Naive thymus-derived CD8-positive, alpha-beta T cell (primary cell): ENCODE measurements around the gene NHP2. TPM values are rescaled to one million over a fixed set of nuclear protein-coding genes. Genes with fewer than 3 reads are reported as not detected.
A peak's percentile ranks its signal among the peaks of the same experiment; 100 is the strongest.
"Not testable (repeated sequence)": the region's sequence is repeated elsewhere in the genome, so short reads cannot be mapped to it uniquely, and the experiment has no call there.

ENCODE experiments used
- ATAC-seq, 2 donors: fragments of 150-1000 bp; cut with Tn5 transposase in 1 of 2; sonication (Bioruptor Pico), chemical (Tn5 transposase) in 1 of 2; 1 replicate in 1 of 2; 2 replicates in 1 of 2; pipeline ENCODE4 v1.10.0; 2021; ENCODE audit warnings: mild to moderate bottlenecking in 2 of 2, moderate library complexity in 2 of 2
- POLR2A ChIA-PET: fragments of 350-600 bp; sonication (Branson Sonifier 250); formaldehyde crosslinking; loops from one replicate; lab custom pipeline; 2021; ENCODE audit warnings: antibody characterized with exemption; lab: Charles Lee
- DNase-seq, 10 donors: peaks; one replicate each; pipeline versions ENCODE4 v3.0.0 to v3.0.0-alpha.2; 2020 to 2022
- H3K27ac Mint-ChIP-seq, 10 donors: one replicate each; pipeline ENCODE4 v1.8.0; 2020 to 2022; ENCODE audit warnings: mild to moderate bottlenecking in 10 of 10, mixed read lengths in 10 of 10, moderate library complexity in 4 of 10, inconsistent platforms in 1 of 10
- H3K27me3 Mint-ChIP-seq, 5 donors: one replicate each; pipeline ENCODE4 v1.8.0; 2021 to 2022; ENCODE audit warnings: mixed read lengths in 5 of 5
- H3K36me3 Mint-ChIP-seq, 3 donors: one replicate each; pipeline ENCODE4 v1.8.0; 2020 to 2022; ENCODE audit warnings: mixed read lengths in 3 of 3, mild to moderate bottlenecking in 2 of 3, inconsistent platforms in 1 of 3
- H3K4me1 Mint-ChIP-seq, 4 donors: one replicate each; pipeline ENCODE4 v1.8.0; 2021 to 2022; ENCODE audit warnings: mixed read lengths in 4 of 4
- H3K4me3 Mint-ChIP-seq, 10 donors: one replicate each; pipeline ENCODE4 v1.8.0; 2020 to 2022; ENCODE audit warnings: mild to moderate bottlenecking in 10 of 10, mixed read lengths in 10 of 10, moderate library complexity in 6 of 10, inconsistent platforms in 1 of 10
- H3K9me3 Mint-ChIP-seq, 9 donors: one replicate each; pipeline ENCODE4 v1.8.0; 2020 to 2022; ENCODE audit warnings: mixed read lengths in 9 of 9, mild to moderate bottlenecking in 3 of 9, inconsistent platforms in 1 of 9, moderate library complexity in 1 of 9
- polyA plus RNA-seq, 3 donors: library from polyadenylated mRNA; unstranded; fragments of 300-500 nt; fragmentation: Illumina TruSeq; gene quantifications; one replicate each; pipeline ENCODE4 v1.2.3, GENCODE V29; 2021
- total RNA-seq, 8 experiments: library from RNA in 2 of 8; stranded (reverse) in 2 of 8; gene quantifications; one replicate each; pipeline ENCODE4 v1.2.3 and lab custom pipeline; 2021 to 2026

Gene NHP2
- total and polyA plus RNA-seq, 5 experiments from 2014 or later: 79.3 to 276 (median 238) TPM

DNA sequence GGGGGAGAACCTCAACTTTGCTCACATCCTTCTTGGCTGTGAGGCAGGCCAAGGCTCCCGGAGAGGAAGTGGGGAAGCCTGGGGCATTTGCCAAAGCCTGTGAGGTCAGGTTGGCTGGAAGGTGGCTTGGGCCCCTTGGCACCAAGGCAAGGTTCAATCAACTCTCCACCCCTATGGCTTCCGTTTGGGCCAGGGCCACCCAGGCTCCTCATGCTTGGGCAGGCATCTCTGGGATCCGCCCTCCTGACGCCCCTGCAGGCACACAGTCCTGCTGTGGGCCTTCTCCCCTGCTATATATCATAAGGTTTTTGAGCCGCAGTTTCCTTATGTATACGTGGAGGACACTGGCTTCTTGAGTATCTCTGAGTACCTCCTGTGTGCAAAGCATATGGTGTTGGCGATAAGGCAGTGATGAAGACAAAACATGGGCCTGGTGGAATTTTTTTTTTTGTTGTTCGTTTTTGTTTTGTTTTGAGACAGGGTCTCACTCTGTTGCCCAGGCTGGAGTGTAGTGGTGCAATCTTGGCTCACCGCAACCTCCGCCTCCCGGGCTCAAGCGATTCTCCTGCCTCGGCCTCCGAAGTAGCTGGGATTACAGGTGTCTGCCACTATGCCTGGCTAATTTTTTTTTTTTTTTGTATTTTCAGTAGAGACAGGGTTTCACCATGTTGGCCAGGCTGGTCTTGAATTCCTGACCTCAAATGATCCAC, 26.2 kb downstream of the NHP2 start:
- peak overlapping the region in 1 of 10 donors; percentile 30 for H3K4me3 Mint-ChIP-seq
- H3K27ac Mint-ChIP-seq: peak overlapping the region in 7 of 10 donors; percentile 6 to 84 (median 51)
- ATAC-seq, POLR2A ChIA-PET, H3K27me3 Mint-ChIP-seq, DNase-seq, H3K9me3 Mint-ChIP-seq: not testable (repeated sequence)
- H3K4me1 Mint-ChIP-seq: peaks cover 15 to 61% (median 45%) of the 10 kb centered on the region in 4 donors
- peaks cover 0 to 15% (median 0%) of the 10 kb centered on the region in 3 donors for H3K36me3 Mint-ChIP-seq

DNA sequence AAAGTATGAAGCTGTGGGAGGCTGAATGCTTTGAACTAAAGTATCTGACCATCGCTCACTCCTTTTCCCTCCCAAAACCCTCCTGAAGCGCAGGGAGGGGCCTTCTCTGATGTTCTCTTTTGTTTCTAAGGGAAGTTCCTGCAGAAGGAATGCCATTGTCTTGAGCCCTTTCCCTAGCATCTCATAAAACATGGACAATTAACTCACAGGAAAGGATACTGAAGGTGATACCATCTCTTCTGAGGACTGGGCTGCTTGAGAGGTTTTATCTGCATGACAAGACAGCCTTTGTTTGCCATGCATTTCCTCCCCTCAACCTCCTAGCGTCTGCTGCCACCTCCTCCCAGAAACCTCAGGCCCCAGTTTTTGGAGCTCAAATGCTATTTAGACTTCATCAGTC, 27.1 kb downstream of the NHP2 start:
- Mint-ChIP-seq H3K36me3 (peaks cover 0 to 16% (median 0%) of the 10 kb centered on the region in 3 donors), H3K27ac (peak overlapping the region in 5 of 10 donors; percentile 16 to 89 (median 60)), H3K4me1 (peaks cover 14 to 62% (median 43%) of the 10 kb centered on the region in 4 donors), H3K27me3 (no peaks in the 10 kb centered on the region), H3K4me3 (no peak overlapping the region), H3K9me3 (no peaks in the 10 kb centered on the region)
- POLR2A ChIA-PET: interaction anchor here (0.5 kb wide), 1 partner anchor 8 kb away, joined by 3 read pairs; no protein-coding TSS in a partner anchor
- ATAC-seq (no peak), DNase-seq (no peak)

DNA sequence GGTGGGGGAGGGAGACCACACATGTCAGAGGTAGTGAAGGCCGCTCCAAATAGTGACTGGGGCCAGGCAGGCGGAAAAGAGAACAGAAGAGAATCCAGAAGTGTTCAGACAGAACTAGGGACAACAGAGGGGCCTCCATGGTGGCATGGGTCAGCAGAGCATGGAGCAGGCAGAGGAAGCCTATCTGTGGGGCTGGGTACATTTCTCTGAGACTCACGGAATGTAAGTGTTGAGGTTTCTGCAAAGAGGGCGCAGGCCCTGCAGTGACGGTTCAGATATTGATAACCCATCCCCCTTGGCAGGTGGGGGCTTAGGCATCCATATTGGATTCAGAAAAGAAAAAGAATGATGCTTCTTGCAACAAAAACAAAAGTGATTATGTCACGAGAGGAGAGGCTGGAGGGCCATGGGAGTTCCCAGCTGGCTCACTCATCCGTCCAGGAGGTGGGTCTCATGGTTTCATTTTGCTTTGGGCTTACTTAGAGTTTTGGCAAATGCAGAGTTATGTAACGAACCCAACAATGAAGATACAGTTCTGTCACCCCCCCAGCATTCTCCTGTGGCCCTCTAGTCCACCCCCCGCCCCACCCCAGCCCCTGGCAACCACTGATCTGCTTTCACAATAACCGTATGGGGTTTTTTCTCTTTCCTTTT, 28.3 kb downstream of the NHP2 start:
- ATAC-seq (no peak), DNase-seq (no peak)
- Mint-ChIP-seq H3K4me3 (no peak overlapping the region), H3K27me3 (no peaks in the 10 kb centered on the region), H3K4me1 (peaks cover 17 to 67% (median 48%) of the 10 kb centered on the region in 4 donors), H3K27ac (peak overlapping the region in 3 of 10 donors; percentile 36 to 90 (median 66)), H3K9me3 (no peaks in the 10 kb centered on the region), H3K36me3 (peaks cover 0 to 25% (median 0%) of the 10 kb centered on the region in 3 donors)
- POLR2A ChIA-PET: interaction anchor here (1.6 kb wide), 1 partner anchor 11 kb away, joined by 7 read pairs; the partner anchor contains the start of gene N4BP3

DNA sequence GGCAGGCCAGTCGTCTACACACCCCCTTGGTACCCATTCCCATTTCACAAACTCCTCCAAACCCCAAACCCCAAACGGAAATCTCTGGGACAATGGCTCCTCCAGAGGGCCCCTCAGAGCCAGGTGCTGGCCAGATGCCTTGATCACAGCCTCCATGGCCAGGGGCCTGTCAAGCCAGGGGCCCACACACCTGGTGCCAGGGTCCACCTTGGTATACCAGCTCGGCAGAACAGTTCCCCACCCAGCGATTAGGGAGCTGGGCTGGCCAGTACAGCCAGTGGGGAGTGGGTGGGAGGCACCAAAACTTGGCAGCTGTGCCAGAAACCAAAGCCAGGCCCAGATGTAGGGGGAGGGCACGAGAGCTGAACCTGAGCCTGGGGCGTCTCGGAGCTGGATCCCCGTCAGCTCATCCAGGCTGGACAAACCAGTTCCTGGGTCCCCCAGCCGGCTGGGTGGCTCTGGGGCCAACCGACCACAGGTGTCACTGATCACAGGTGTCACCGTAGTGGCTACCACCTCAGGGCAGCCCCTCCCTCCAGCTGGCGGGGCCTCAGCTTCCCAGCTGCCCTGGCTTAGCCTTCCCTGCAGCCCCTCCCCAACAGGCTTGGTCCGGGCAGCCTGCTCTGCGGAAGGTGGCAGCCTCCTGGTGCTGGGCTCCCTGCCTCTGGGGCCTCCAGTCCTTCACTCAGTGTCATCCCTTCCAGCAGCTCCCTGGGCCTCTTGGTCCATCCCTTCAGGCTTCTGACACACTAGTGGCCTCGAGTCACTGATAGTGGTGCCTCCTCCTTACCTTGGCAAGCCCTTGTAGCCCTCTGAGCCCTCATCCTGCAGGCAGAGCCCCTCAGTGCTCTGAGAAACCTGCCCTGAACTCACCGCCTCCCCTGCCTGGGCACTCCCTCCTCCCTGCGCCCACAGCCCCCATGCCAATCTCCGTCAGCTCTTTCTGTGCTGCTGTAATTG, 29.4 kb downstream of the NHP2 start:
- Mint-ChIP-seq H3K27ac (peak overlapping the region in 6 of 10 donors; percentile 40 to 71 (median 61)), H3K4me1 (peaks cover 17 to 71% (median 49%) of the 10 kb centered on the region in 4 donors), H3K9me3 (no peaks in the 10 kb centered on the region), H3K36me3 (peaks cover 0 to 25% (median 0%) of the 10 kb centered on the region in 3 donors), H3K27me3 (no peaks in the 10 kb centered on the region), H3K4me3 (no peak overlapping the region)
- no peak for ATAC-seq
- POLR2A ChIA-PET: interaction anchor here (0.7 to 2.2 kb wide), 6 partner anchors 9 to 82 kb away, joined by 3 to 7 read pairs (median 5); partner anchors contain the start of genes N4BP3 and NHP2
- no peak for DNase-seq

DNA sequence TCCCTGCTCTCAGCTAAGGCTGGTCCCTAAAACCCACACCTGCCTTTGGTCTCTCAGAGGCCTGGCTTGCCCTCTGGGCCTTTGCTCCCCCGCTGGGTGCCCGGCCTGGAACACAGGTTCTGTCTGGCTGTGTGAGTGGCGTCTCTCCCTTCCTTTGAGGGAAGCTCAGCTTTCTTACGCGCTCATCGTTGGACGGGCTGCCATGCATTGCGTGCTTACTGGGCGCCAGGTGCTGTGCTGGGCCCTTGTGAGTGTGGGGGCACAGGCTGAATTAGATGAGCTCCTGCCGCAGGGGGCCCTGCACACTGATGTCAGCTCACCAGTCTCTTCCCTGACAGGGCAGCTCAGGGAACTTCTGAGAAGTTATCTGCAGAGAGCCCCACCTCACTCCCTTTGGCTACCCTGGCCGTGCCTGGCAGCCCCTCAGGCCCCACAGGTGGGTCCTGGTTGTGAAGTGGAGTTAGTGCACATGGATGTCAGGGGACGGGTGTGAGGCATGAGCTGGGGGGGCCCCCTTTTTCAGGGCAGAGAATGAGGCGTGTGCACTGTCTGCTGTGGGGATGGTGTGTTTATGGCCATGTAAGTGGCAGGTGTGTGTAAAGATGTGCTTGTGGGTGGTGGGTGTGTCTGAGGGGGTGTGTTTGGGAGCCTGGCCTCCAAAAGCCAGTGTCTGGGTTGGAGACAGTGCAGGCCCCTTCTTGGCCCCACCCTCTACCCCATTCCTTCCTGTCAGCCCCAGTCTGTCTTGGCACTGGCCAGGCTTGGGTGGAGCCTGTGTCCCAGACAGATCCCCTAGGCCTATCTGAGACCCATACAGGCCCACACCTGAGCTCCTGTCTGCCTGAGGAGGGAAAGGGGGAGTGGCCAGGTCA, 30.4 kb downstream of the NHP2 start:
- H3K36me3 Mint-ChIP-seq: peaks cover 0 to 25% (median 0%) of the 10 kb centered on the region in 3 donors
- H3K27me3 Mint-ChIP-seq: no peaks in the 10 kb centered on the region
- peaks cover 20 to 79% (median 56%) of the 10 kb centered on the region in 4 donors for H3K4me1 Mint-ChIP-seq
- H3K27ac Mint-ChIP-seq: peak overlapping the region in 8 of 10 donors; percentile 16 to 79 (median 61)
- POLR2A ChIA-PET: interaction anchor here (0.7 to 2.2 kb wide), 6 partner anchors 8 to 83 kb away, joined by 3 to 8 read pairs (median 5); partner anchors contain the start of genes N4BP3, NHP2 and RMND5B
- DNase-seq: no peak
- ATAC-seq: no peak
- peak overlapping the region in 3 of 10 donors; percentile 33 to 65 (median 58) for H3K4me3 Mint-ChIP-seq
- H3K9me3 Mint-ChIP-seq: no peaks in the 10 kb centered on the region

DNA sequence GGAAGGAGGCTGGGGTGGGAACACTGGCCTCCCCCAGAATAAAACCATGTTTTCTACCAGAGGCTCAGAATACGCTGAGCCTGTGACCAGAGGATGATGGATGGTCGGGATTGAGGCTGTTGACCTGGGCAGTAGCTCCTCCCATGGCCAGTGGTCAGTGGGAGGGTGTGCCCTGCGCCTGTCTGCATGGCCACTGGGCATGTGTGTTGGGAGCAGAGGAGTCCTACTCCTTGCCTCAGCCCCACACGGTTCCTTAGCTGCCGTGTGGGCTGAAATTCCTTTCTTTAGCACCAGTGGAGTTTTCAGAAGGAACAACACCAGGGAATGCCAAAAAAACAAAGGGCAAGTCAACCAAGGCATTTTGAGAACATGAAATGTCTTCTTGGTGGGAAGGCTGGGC, 31.3 kb downstream of the NHP2 start:
- Mint-ChIP-seq H3K4me1 (peaks cover 20 to 81% (median 60%) of the 10 kb centered on the region in 4 donors), H3K4me3 (peak overlapping the region in 2 of 10 donors; percentile 18 to 73), H3K27me3 (no peaks in the 10 kb centered on the region), H3K9me3 (no peaks in the 10 kb centered on the region), H3K36me3 (peaks cover 0 to 25% (median 0%) of the 10 kb centered on the region in 3 donors), H3K27ac (peak overlapping the region in 3 of 10 donors; percentile 40 to 65 (median 47))
- ATAC-seq (no peak), DNase-seq (no peak)
- POLR2A ChIA-PET: interaction anchor here (1.6 to 2.2 kb wide), 4 partner anchors 8 to 24 kb away, joined by 3 to 8 read pairs (median 6); partner anchors contain the start of genes N4BP3 and RMND5B

DNA sequence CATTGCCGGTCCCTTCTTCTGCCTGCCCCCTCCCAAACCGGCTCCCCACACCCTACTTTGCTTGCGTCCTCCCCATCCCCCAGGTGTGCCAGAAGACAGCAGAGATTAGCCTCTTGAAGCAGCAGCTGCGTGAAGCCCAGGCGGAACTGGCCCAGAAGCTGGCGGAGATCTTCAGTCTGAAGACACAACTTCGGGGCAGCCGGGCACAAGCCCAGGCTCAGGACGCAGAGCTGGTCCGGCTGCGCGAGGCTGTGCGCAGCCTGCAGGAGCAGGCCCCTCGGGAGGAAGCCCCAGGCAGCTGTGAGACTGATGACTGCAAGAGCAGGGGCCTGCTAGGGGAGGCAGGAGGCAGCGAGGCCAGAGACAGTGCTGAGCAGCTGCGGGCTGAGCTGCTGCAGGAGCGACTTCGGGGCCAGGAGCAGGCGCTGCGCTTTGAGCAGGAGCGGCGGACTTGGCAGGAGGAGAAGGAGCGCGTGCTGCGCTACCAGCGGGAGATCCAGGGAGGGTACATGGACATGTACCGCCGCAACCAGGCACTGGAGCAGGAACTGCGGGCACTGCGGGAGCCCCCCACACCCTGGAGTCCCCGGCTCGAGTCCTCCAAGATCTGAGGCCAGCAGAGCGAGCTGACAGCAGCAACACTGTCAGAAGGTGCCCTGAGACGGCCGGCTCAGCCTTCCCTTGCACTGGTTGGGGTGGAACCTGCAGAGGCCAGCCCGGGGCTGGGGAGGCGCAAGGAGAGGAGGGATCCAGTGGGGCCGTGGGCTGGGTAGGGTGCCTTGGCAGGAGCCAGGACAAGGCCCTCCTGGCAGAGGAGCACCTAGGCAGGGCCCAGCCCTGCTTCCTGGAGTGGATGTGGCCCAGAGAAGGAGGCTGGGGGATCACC, 32.1 kb downstream of the NHP2 start:
- peak overlapping the region; percentile 30 to 95 (median 74) for H3K27ac Mint-ChIP-seq
- no peak for ATAC-seq
- peak overlapping the region; percentile 58 to 83 (median 72) for H3K4me3 Mint-ChIP-seq
- H3K36me3 Mint-ChIP-seq: peaks cover 0 to 25% (median 0%) of the 10 kb centered on the region in 3 donors
- peaks cover 21 to 79% (median 63%) of the 10 kb centered on the region in 4 donors for H3K4me1 Mint-ChIP-seq
- no peaks in the 10 kb centered on the region for H3K9me3 Mint-ChIP-seq
- H3K27me3 Mint-ChIP-seq: no peaks in the 10 kb centered on the region
- no peak for DNase-seq
- POLR2A ChIA-PET: interaction anchor here (0.6 to 2.8 kb wide), 15 partner anchors 8 to 690 kb away, joined by 3 to 12 read pairs (median 7); partner anchors contain the start of genes HNRNPAB, NHP2 and RMND5B

DNA sequence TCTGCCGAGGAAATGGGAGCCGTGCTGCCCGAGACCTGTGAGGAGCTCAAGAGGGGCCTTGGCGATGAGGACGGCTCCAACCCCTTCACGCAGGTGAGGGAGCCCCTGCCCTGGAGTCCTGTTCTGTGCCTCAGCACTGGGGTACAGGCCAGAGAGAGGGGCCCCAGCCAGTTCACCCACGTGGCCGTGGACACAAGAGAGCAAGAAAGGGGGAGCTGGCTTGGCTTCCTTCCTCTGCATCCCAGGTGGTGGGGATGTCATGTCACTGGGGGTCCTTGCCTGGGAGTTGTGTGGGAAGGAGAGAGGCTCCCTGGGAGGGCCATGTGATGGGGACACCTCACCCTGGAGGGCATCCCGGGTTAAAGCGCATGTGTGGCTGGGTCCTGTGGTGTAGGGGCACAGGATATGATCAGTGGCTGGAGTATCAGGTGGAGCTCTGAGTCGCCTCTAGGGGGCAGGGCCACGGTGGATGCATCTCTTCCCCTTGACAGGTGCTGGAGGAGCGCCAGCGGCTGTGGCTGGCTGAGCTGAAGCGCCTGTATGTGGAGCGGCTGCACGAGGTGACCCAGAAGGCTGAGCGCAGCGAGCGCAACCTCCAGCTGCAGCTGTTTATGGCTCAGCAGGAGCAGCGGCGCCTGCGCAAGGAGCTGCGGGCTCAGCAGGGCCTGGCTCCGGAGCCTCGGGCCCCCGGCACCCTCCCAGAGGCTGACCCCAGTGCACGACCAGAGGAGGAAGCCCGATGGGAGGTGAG, 32.9 kb downstream of the NHP2 start:
- DNase-seq (peak; percentile 73 to 95 (median 86)), ATAC-seq (peak; percentile 70 to 82)
- POLR2A ChIA-PET: interaction anchor here (0.6 to 2.8 kb wide), 16 partner anchors 9 to 689 kb away, joined by 3 to 12 read pairs (median 6); partner anchors contain the start of genes HNRNPAB, NHP2 and RMND5B
- H3K4me3 Mint-ChIP-seq: peak overlapping the region; percentile 58 to 83 (median 72)
- no peaks in the 10 kb centered on the region for H3K27me3 Mint-ChIP-seq
- H3K36me3 Mint-ChIP-seq: peaks cover 0 to 22% (median 0%) of the 10 kb centered on the region in 3 donors
- peaks cover 22 to 80% (median 69%) of the 10 kb centered on the region in 4 donors for H3K4me1 Mint-ChIP-seq
- H3K27ac Mint-ChIP-seq: peak overlapping the region; percentile 30 to 95 (median 83)
- no peaks in the 10 kb centered on the region for H3K9me3 Mint-ChIP-seq

DNA sequence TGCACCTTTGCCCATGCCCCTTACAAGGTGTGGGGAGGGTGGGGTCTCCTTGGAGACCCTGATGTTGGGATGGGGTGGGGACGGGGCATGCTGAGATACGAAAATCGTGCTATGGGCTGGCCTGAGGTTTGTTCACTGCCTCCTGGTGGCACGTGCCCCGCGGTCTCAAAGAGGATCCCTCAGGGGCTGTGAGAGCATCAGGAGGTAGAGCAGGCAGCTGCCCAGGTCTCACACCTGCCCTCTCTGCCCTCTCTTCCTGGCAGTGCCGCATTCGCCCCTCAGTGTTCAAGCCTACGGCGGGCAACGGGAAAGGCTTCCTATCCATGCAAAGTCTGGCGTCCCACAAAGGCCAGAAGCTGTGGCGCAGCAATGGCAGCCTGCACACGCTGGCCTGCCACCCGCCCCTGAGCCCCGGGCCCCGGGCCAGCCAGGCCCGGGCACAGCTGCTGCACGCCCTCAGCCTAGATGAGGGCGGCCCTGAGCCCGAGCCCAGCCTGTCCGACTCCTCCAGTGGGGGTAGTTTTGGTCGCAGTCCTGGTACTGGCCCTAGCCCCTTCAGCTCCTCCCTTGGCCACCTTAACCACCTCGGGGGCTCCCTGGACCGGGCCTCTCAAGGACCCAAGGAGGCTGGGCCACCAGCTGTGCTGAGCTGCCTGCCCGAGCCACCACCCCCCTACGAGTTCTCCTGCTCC, 33.6 kb downstream of the NHP2 start:
- no peaks in the 10 kb centered on the region for H3K27me3 Mint-ChIP-seq
- H3K4me1 Mint-ChIP-seq: peaks cover 24 to 84% (median 71%) of the 10 kb centered on the region in 4 donors
- peak overlapping the region in 1 of 10 donors; percentile 73 for H3K4me3 Mint-ChIP-seq
- DNase-seq (no peak), ATAC-seq (no peak)
- H3K27ac Mint-ChIP-seq: peak overlapping the region in 3 of 10 donors; percentile 14 to 61 (median 30)
- peaks cover 0 to 22% (median 0%) of the 10 kb centered on the region in 3 donors for H3K36me3 Mint-ChIP-seq
- POLR2A ChIA-PET: interaction anchor here (0.6 to 2.8 kb wide), 10 partner anchors 9 to 44 kb away, joined by 5 to 12 read pairs (median 6); partner anchors contain the start of genes NHP2 and RMND5B
- no peaks in the 10 kb centered on the region for H3K9me3 Mint-ChIP-seq
